HepG2 (cell line): ENCODE results near the gene SHBG. TPM values are rescaled to one million over a fixed set of nuclear protein-coding genes. Genes with fewer than 3 reads are reported as not detected.

Experiments used
- ATAC-seq: fragments of 200-7000 bp; cut with Tn5 transposase; 3 replicates; pipeline ENCODE4 v1.9.1; 2020; ENCODE audit warnings: mild to moderate bottlenecking, moderate library complexity
- BruUV-seq: library from RNA; stranded (reverse); fragments of 400-500 nt; replicated peaks from 2 replicates; lab custom pipeline; 2021; lab: Mats Ljungman, UMichigan
- CTCF ChIA-PET: fragments of 300-600 bp; formaldehyde crosslinking; extraction: SDS; loops from one replicate; lab custom pipeline; 2021; ENCODE audit warnings: low total read pairs, inconsistent platforms, low intra/inter-chr PET ratio; lab: Yijun Ruan, JAX
- POLR2A ChIA-PET: fragments of 350-600 bp; sonication (Branson Sonifier 250); formaldehyde crosslinking; loops from one replicate; lab custom pipeline; 2020; ENCODE audit warnings: antibody characterized with exemption, inconsistent platforms; lab: Yijun Ruan, JAX
- DNase-seq: peaks from one replicate; pipeline ENCODE4 v3.0.0-alpha.2; 2015; ENCODE audit warnings: low spot score
- FAIRE-seq: peaks from 3 replicates; lab custom pipeline; 2011; peaks lifted over from hg19 to GRCh38; lab: Jason Lieb, UNC
- H2AFZ ChIP-seq: one replicate; pipeline ENCODE4 v1.6.1; 2011; ENCODE audit warnings: low read length, inconsistent platforms
- H3K27ac ChIP-seq: fragments of 300-600 bp; 3 replicates; pipeline ENCODE4 v1.8.0; 2011; ENCODE audit warnings: mixed run types, mild to moderate bottlenecking, mixed read lengths, low read length, inconsistent platforms; ENCODE audit not compliant: insufficient read depth; ENCODE audit errors: extremely low read length
- H3K27me3 ChIP-seq, 2 experiments: fragments of 200-600 bp in 1 of 2; 2 replicates in 1 of 2; 3 replicates in 1 of 2; pipeline versions ENCODE4 v1.6.0 to v1.8.0; 2011; ENCODE audit warnings: low read length in 2 of 2, mild to moderate bottlenecking in 2 of 2, moderate library complexity in 2 of 2, inconsistent platforms in 1 of 2; ENCODE audit not compliant: insufficient read depth in 2 of 2, control insufficient read depth in 1 of 2
- H3K36me3 ChIP-seq, 2 experiments: fragments of 200-600 bp in 1 of 2; replicated peaks in 1 of 2; 2 replicates in 1 of 2; 3 replicates in 1 of 2; pipeline versions ENCODE4 v1.5.1 to v1.8.0; 2011; ENCODE audit warnings: low read length in 2 of 2, inconsistent platforms in 1 of 2; ENCODE audit not compliant: insufficient read depth in 2 of 2, control insufficient read depth in 1 of 2
- H3K4me1 ChIP-seq: 2 replicates; pipeline ENCODE4 v1.5.1; 2012; ENCODE audit warnings: low read length, inconsistent platforms; ENCODE audit not compliant: insufficient read depth
- H3K4me2 ChIP-seq: 2 replicates; pipeline ENCODE4 v1.6.0; 2011; ENCODE audit warnings: low read depth, low read length, inconsistent platforms
- H3K4me3 ChIP-seq, 3 experiments: fragments of 200-600 bp in 1 of 3; sonication (generic), shearing (Covaris generic) in 1 of 3; replicated peaks in 1 of 3; 2 replicates each; pipeline ENCODE4 v1.5.1; 2011 to 2016; ENCODE audit warnings: low read length in 3 of 3, inconsistent platforms in 2 of 3, low read depth in 2 of 3, mild to moderate bottlenecking in 2 of 3, control low read depth in 1 of 3, mixed read lengths in 1 of 3; ENCODE audit not compliant: insufficient read depth in 1 of 3
- H3K79me2 ChIP-seq: one replicate; pipeline ENCODE4 v1.6.1; 2011; ENCODE audit warnings: low read length, inconsistent platforms; ENCODE audit not compliant: insufficient read depth
- H3K9ac ChIP-seq: 2 replicates; pipeline ENCODE4 v1.6.0; 2011; ENCODE audit warnings: mild to moderate bottlenecking, low read depth, low read length, inconsistent platforms; ENCODE audit not compliant: insufficient read depth
- H3K9me3 ChIP-seq: 2 replicates; pipeline ENCODE4 v1.5.1; 2012; ENCODE audit warnings: mild to moderate bottlenecking, low read length
- H4K20me1 ChIP-seq: 2 replicates; pipeline ENCODE4 v1.6.0; 2011; ENCODE audit warnings: inconsistent platforms, mild to moderate bottlenecking, low read length, moderate library complexity; ENCODE audit not compliant: insufficient read depth
- AGO2 ChIP-seq: fragments of 200-400 bp; formaldehyde crosslinking; optimal IDR thresholded peaks from 2 replicates; pipeline ENCODE3; 2017; ENCODE audit warnings: mild to moderate bottlenecking, low read depth, low read length, moderate library complexity
- HDAC6 ChIP-seq: fragments of 200-600 bp; sonication (generic); IDR thresholded peaks from 2 replicates; pipeline ENCODE4 v1.7.0; 2017; ENCODE audit warnings: mild to moderate bottlenecking, antibody characterized with exemption, low read length, low read depth
- POLR2G ChIP-seq: fragments of 200-400 bp; formaldehyde crosslinking; IDR thresholded peaks from 2 replicates; pipeline ENCODE4 v1.6.1; 2018; ENCODE audit warnings: mild to moderate bottlenecking, low read depth, low read length, moderate library complexity
- RBFOX2 ChIP-seq: fragments of 200-400 bp; formaldehyde crosslinking; IDR thresholded peaks from 2 replicates; pipeline ENCODE4 v1.6.1; 2017; ENCODE audit warnings: low read depth, mild to moderate bottlenecking, low read length
- RBM22 ChIP-seq: fragments of 200-400 bp; formaldehyde crosslinking; optimal IDR thresholded peaks from 2 replicates; pipeline ENCODE3; 2017; ENCODE audit warnings: mild to moderate bottlenecking, low read length, moderate library complexity
- ZFP36L2 ChIP-seq: sonication (generic); formaldehyde crosslinking; IDR thresholded peaks from 2 replicates; pipeline ENCODE4 v1.4.0; 2020; ENCODE audit warnings: missing genetic modification reagents
- ZNF775 ChIP-seq: sonication (generic); formaldehyde crosslinking; IDR thresholded peaks from 2 replicates; pipeline ENCODE4 v1.4.0; 2020; ENCODE audit warnings: missing genetic modification reagents, mild to moderate bottlenecking, moderate library complexity, borderline replicate concordance
- ZNF800 ChIP-seq: sonication (generic); formaldehyde crosslinking; IDR thresholded peaks from 2 replicates; pipeline ENCODE4 v1.4.0; 2020; ENCODE audit warnings: missing genetic modification reagents
- WGBS: methylation state at CpG from one replicate; pipeline ENCODE4 v1.1.6; 2017; ENCODE audit warnings: low lambda C conversion rate; 5-methylcytosine and 5-hydroxymethylcytosine counted together
- in situ Hi-C: cut with HindIII; loops from 2 replicates; pipeline ENCODE4 v1.10.0; 2017; ENCODE audit warnings: low pct_unique_long_range_greater_than_20kb; ENCODE audit not compliant: extremely low pct_ligation_motif_present
- intact Hi-C: fragments of 100-400 bp; cut with micrococcal nuclease; formaldehyde crosslinking; loops from one replicate; pipeline ENCODE4 v1.10.0; 2022; ENCODE audit not compliant: unreplicated experiment
- polyA plus RNA-seq, 8 experiments: library from polyadenylated mRNA; depleted of rRNA in 3 of 8; stranded (reverse) in 7 of 8; unstranded in 1 of 8; fragments of >200 nt; fragmentation: Illumina TruSeq in 4 of 8; extraction: Trizol in 4 of 8; gene quantifications; 2 replicates each; pipeline versions ENCODE4 v1.2.1 to v1.2.3, GENCODE V29; 2011 to 2016; ENCODE audit warnings: low read depth in 4 of 8, missing spikeins in 1 of 8, mixed read lengths in 1 of 8; ENCODE audit not compliant: insufficient read depth in 1 of 8
- total RNA-seq, 5 experiments: library from RNA; depleted of rRNA; stranded (reverse); fragments of >200 nt; fragmentation: Illumina TruSeq; extraction: Trizol; gene quantifications; 2 replicates each; pipeline ENCODE4 v1.2.3, GENCODE V29; 2016; ENCODE audit warnings: low read depth in 1 of 5

The SHBG gene
- total and polyA plus RNA-seq, 2 of the 13 experiments (the other 11 are each of a cell fraction or from before 2014, with no cell fraction given), result 4.0 to 6.1 TPM

DNA sequence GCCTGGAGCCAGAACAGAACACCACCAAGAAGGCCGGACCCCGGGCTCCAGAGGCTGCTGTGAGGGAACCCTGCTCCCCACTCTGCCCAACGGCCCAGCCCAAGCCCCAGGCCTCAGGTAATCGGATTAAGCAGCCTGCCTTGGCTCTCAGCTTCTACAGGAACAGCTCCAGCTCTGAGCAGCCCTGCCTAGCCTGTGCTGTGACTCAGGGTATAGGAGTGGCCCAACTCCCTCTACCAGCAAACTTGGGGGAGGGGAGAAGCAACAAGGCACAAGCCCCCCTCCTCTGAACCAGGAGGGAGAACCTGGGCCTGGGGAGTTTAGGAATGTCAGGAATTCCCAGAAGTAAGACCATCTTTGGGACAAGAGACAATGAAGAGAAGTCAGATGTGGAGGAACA is 39.2 kb upstream of the SHBG start:
- no peak for FAIRE-seq
- Histone ChIP-seq H3K4me1 (no peaks in the 10 kb centered on the region), H3K27me3 (no peaks in the 10 kb centered on the region), H3K27ac (peak overlapping the region; percentile 13), H3K4me2 (no peak overlapping the region), H3K9me3 (no peaks in the 10 kb centered on the region), H4K20me1 (no peaks in the 10 kb centered on the region), H3K36me3 (peaks cover 33 to 66% of the 10 kb centered on the region in 2 experiments), H3K79me2 (no peaks in the 10 kb centered on the region), H2AFZ (no peak overlapping the region), H3K9ac (no peak overlapping the region), H3K4me3 (no peak overlapping the region)
- ChIA-PET CTCF (no interaction called here), POLR2A (no interaction called here)
- DNase-seq, result no peak
- intact Hi-C loops (no loop called here), in situ Hi-C loops (no loop called here)
- peak; percentile 9; the same call in 1 of the 3 replicates for ATAC-seq
- TF ChIP-seq ZFP36L2 (CRISPR knock-in tag) (no peak), ZNF775 (no peak), AGO2 (peak; percentile 46), RBFOX2 (0 out of 2 replicates have a peak, but pooled peaks have one; percentile 16), ZNF800 (CRISPR knock-in tag) (no peak), RBM22 (peak; percentile 44), POLR2G (peak; percentile 25), HDAC6 (no peak)
- WGBS, result 95% methylated on average over 4 of the region's 4 CpGs
- BruUV-seq, result no TSS peak
